HG03460 (cell line): Measurements from ENCODE around the gene FMO5.
A peak's percentile ranks its signal among the peaks of the same experiment; 100 is the strongest.
"Not testable (repeated sequence)": the region's sequence is repeated elsewhere in the genome, so short reads cannot be mapped to it uniquely, and the experiment has no call there.

Experiments used
- ATAC-seq: cut with Tn5 transposase; IDR thresholded peaks from one replicate; pipeline ENCODE4 v1.9.1; 2021; ENCODE audit not compliant: unreplicated experiment

FMO5 gene

DNA sequence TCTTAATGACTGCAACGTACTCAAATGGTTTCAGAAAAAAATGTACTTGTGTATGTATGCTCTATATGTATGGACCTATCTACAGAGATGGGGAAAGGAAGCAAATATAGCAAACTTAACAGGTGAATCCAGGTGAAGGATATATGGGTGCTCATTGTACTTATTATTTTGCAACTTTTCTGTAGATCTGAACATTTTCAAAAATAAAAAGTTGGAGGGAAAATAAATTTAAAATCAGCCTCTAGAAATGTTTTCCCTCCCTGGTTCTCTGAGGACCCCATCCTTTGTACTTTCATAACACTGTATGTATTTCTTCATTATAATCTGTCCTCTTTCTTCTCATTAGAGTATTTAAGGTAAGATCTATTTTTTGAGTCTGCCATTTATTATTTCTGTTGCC is 17.9 kb downstream of the FMO5 start:
- ATAC-seq, result no peak

DNA sequence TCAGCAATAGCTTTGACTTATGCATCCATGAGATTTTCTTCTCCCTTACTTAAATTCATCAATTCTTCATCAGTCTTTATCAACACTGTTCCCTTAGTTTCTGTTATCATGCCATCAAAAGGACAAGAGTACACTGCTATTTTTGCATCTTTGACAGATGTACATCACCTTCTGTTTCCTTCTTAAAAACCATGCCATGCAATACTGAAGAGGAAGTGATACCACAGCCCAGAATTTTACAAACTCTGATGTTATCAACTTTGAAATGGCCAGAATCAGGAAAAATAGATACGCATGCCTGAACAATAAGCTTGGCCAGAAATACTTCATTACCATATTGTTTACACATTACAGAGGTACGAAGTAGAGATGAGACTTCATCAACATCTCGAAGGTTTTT is 21.1 kb downstream of the FMO5 start:
- no peak for ATAC-seq

DNA sequence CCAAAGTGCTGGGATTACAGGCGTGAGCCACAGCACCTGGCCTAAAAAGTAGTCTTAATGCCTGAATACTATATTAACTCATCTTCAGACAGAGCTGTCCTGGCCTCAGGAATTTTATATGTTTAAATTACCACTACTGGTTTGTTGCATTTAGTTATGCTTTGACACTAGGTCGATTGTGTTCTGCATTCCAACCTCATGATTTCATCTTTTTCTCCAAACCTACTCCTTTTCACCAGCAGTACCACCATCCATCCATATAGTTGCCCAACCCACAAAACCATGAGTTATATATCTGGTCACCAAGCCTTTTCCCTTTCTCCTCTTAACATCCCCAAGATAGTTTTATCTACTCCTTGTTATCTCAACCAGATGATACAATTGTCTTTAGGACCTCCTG is 22.6 kb downstream of the FMO5 start:
- no peak for ATAC-seq

DNA sequence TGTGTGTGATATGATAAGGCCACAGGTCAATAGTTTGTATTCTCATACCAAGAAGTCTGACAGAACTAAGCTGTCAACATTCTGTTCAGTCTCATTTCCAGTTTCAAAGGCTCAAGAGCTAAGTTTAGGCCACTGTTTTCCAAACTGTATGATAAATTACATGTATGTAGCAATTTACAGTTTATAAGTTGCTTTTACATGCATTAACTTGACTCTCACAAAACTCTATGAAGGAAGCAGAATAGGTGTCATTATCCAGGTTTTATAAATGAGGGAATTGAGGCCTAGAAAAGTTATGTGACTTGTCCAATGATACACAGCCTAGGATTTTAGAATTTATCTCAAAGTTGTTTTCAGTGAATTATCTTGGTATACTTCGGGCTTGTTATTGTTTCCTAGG is 23.4 kb downstream of the FMO5 start:
- no peak for ATAC-seq

DNA sequence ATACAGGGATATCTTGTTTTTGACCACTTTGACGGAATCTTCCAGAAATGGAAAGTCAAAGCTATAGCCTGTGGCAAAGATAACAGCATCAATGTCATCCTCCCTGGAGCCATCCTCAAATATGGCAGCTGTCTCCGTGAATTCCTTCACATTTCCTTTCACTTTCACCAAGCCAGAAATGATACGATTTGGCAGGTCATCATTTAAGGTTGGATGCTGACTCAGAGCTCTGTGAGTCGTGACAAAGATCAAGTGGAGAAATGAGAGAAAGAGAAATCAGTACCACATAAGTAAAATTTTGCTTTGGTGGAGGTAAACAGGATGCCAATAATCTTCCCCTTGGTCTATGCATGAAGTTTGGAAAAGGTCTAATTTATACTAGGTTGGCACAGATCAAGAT is 23.9 kb downstream of the FMO5 start:
- ATAC-seq, result no peak

DNA sequence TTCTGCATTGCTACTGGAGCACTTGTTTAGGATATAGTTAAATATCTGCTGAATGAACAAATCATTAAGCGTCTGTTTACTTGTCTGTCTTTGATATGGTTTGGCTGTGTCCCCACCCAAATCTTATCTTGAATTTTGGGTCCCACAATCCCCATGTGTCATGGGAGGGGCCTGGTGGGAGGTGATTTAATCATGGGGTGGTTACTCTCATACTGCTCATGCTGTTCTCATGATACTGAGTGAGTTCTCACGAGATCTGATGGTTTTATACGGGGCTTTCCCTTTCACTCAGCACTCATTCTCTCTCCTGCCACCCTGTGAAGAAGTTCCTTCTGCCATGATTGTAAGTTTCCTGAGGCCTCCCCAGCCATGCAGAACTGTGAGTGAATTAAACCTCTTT is 27.8 kb downstream of the FMO5 start:
- ATAC-seq, result not testable (repeated sequence)

DNA sequence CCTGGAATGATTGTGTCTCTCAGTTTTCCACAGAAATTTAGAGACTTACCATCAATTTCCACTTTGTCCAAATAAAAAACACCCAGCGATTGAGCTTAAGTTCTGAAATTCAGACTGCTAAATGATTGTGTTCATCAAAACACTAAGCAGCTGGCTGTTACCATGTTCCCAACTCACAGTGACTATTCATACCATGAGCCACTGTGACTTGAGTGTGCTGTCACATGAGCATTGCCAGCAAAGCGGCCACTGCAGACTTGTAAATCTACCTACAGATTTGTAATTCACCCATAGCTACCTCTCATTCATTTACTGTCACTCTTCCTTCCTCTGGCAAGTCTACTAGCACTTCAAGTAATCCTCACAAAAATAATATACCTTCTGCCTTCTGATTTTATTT is 35.6 kb downstream of the FMO5 start:
- no peak for ATAC-seq

DNA sequence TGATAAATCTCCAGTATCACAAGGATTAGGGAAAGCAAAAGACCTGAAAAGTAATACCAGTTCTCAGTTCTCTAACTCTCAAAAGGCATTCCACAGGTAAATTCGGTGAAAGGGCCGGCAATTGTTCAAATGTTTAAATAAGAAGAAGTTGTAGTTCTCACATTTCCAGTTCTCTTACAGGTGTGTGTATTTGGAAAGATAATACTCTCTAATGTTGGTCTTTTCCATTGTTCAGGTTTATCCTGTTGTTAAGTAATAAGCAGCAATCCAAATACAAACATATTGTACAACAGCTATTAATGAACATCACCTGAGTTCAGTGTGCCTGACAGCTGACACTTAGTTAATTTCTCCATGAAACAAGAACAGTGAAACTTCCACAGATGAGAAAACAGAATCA is 39.7 kb downstream of the FMO5 start:
- ATAC-seq, result no peak

DNA sequence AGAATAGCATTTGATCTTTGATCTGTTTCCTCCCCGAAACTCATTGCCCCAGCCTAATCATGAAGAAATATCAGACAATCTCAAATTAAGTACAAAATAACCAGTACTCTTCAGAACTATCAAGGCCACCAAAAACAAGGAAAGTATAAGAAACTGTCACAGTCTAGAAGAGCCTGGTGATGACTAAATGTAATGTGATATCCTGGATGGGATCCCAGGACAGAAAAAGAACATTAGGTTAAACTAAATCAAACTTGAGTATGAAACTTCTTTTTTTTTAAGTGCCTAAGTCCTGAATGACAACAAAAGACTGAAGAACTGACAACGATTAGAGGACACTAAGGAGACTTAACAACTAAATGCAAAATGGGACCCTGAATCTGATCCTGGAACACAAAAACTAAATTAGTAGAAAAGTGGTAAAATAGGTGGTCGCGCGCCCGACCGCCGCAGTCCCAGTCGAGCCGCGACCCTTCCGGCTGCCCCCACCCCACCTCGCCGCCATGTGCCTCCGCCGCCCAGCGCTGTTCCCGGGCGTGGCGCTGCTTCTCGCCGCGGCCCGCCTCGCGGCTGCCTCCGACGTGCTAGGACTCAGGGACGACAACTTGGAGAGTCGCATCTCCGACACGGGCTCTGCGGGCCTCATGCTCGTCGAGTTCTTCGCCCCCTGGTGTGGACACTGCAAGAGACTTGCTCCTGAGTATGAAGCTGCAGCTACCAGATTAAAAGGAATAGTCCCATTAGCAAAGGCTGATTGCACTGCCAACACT is 47.3 kb downstream of the FMO5 start:
- ATAC-seq, result no peak

DNA sequence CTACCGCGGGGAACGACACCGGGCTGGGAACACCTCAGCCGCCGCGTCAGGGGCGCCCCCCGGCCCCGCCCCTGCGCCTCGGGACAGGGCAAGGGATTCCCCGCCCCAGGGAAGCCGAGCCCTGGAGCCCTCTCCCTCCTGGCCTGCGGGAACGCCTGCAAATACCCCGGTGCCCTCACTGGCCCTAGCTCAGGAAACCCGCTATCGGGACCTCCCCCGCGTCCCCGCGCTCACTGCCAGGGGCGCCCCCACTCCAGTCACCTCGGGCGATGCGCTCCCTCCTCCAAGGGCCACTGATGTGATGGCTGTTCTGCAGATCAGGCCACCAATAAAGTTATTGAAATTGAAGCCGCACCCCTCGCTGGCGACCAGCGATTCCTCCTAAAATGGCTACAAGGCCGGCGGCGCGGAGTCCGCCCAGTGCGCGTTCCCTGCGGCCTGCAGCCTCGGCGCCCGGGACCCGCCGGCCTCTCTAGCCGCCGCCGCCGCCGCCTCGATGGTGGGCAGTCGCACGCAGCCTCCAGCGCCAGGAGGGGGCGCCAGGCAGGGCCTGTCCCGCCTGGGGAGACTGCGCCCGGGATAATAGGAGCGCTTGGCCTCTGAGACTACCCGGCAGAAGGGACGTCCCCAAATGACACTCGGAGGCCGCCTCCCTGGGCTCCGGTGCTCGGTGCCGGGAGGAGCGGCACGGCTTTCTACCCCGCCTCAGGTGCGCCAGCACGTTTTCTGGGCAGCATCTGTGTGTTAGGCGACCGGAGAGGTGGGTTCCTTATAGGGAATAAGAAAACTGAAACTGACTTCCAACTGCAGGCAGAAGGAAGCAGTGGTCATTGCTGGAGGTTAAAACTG is 52.7 kb downstream of the FMO5 start, which contains the start of gene PRKAB2:
Gene PRKAB2 (minus strand): TSS at position 303 of the 849 bp plus-strand sequence. CDS start 326 bp downstream, outside the sequence.
- peak; percentile 82 for ATAC-seq

DNA sequence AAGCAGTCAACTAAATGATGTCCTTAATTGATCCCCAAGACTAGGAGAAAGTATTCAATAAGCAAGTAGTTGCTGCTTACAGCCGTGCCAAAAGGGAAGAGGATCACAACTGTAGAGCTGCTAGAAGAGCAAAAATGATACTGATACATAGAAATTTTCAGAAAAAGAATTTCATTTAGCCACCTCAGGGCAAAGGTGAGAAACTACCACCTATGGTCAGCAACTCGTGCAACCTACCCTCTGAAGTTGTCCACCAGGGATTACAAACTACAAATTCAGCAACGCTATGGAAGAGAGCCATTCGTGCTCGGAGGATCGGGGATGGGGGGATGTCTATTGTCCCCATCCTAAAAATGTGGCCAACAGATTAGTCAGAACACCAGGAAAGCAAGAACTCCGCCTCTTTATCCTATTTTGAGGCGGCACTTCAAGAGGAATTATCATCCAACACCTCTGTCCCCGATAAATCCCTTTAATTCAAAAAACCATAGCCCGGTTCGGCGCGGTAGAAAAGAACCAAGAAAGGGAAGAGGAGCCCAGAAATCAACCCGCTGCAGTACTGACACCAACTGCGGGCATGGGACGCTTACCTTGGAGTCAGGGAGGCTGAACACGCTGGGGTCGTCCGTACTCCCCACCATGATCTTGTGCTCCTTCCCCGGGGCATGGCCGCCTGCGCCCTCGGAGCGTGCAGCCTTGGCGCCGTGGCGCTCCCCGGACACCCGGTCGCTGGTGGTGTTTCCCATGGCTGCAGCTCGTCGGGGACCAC is 53.6 kb downstream of the FMO5 start:
- no peak for ATAC-seq

DNA sequence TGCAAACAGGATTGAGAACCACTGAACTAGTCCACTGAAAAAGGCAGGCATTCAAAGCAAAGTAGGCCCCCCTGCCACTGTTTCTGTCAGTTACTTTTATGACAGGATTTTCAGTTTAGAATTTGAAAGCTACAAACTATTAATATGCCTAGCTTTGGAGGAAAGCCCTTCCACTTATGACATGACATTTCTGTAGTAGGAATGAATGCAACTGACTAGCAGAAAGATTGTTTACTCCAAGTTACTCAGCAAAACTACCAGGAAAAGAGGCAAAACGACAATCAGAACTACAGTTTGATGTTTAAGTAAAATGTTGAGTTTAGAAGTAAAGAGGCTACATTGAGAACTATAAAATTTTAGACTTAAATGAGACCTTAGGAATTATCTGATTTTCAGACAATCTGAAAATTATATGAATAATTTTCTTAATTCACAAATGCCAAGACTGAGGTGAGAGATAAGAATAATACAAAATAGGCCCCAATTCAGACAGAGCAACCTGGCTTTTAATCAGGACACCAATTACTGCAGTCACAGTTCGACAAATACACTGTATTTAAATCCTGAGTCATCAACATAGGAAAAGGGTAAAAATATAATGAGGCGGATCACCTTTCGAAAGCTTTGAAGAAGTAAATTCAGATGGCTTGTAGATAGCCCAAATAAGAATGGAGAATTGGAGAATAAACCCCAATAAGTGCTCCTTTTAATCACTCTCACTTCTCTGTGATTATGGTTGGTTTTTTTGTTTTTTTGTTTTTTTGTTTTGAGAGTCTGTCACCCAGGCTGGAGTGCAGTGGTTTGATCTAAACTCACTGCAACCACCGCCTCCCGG is 55.1 kb downstream of the FMO5 start:
- ATAC-seq, result no peak

DNA sequence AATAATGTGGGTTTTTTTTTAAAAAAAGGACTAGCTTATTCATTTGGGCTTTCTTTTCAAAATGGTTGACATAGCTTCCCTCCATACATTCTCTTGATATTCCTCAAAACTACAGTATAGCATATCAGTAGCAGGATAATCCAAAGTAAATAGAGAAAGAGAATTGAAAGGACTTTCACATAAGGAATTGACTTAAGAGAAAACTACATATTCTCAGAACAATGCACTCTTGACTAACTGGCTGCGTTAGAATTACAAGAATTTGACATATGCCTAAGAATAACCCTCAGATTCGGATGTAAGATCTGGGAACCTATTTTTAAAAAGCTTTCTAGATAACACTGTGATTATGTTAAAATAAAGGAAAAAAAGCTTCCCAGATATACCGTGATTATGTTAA is 56.0 kb downstream of the FMO5 start:
- ATAC-seq, result no peak

DNA sequence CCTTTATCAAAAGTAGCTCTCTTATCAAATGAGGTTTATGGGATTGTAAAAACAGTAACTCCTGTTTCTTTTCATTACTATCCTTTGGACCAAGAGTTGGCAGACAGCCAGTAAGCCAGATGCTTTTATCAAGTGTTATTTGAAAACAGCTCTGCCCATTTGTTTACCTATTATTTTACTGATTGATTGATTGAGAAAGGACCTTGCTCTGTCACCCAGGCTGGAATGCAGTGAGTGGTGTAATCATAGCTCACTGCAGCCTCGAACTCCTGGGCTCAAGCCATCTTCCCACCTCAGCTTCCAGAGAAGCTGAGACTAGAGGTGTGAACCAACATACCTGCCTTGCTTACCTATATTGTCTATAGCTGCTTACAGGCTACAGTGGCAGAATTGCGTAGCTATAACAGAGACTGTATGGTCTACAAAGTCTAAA is 56.5 kb downstream of the FMO5 start:
- ATAC-seq, result no peak

DNA sequence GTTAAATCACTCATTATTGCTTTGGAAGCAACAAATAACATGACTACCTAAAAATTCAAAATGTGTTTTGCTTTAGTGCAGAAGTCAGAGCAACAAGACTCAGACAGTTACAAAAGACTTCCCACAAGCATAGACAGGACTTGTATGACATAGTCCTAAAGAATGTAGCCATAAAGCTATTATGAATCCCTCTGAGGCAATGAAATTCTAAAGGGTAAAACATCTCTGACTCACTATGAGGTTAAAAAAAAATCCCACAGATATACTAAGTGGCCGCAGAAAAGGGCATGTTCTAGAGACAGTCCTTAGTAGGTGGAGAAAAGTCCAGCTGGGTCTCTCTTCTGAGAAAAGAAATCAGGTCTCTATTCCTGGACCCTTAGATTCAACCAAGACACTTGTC is 57.8 kb downstream of the FMO5 start:
- no peak for ATAC-seq

DNA sequence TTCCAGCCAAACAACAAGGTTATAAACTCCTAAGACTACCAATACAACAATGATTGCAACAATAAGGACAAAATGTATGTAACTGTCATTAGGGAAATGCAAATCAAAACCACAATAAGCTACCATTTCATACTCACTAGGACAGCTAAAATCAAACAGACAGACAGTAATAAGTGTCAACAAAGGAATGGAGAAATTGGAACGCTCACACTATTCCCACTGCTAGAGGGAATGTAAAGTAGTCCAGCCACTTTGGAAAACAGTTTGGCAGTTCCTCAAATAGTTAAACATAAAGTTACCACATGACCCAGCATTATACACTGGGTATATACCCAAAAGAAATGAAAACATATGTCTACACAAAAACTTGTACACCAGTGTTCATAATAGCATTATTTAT is 62.1 kb downstream of the FMO5 start:
- ATAC-seq, result no peak

DNA sequence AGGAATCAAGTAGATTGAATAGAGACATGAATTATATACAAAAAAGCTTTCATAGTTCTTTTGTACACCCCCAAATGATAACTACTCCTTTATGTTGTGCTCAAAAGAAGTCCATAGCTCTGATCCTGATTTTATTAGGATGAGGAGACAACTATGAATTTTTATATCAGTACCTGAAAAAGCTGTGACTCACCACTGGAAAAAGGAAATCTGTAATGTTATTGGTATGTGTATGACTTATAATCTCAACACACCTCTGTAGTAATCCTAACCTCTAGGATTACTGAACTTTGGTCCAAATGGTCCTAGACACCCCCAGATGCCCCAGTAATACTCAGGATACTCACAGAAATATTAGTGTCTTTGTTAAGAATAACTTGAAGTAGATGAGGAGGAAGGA is 63.0 kb downstream of the FMO5 start:
- no peak for ATAC-seq

DNA sequence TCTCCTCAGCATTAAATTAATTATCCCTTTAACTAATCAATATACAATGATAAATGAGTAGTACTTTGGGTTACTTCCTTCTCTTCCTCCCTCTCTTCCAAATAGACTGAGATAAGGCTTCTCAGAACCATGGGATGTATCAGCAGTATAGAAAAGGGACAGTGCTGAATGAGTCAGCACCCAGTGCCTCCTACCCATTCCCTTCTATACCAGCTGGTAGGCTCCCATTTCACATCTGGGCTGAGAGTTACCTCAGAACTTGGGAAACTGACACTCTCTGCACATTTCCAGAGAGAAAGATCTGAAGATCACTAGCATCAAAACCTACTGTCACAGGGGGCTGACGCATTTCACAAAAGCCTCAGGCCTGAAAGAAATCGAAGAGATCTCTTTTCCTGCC is 68.0 kb downstream of the FMO5 start:
- ATAC-seq, result not testable (repeated sequence)

DNA sequence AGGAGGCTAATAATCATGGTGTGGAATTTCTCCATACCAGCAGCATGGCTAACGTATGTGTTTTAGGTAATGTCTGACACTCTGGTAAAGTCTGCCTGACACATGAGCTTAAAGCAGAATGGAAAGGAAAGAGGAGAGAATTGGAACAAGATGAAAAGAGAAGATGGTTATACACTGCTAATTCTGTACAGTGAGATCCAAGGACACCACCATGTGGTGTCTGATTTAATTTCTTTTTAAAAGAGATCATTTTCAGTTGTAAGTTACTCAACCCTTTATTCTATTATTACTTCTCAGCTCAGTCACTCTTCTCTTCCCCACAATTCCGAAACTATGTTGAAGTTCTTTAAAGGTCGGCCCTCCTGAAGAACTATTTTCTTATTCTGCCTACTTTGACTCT is 68.5 kb downstream of the FMO5 start:
- no peak for ATAC-seq

DNA sequence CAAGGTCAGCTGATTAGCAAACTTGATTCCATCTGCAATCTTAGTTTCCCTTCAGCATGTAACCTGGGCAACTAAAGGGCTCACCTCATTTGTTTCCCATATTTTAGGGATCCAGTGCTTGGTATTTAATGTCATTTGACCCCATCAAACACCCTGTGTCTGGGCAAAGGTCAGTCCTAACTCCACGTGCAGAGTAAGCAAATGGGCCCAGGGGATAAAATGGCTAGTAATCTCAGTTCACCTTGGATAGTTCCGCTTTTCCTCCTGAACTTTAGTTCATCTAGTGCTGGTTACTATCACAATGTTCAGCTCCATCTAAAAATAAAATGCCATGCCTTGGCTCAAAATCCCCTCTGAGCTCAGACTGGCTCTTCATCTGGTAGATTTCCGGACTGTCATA is 72.4 kb downstream of the FMO5 start:
- ATAC-seq, result no peak

DNA sequence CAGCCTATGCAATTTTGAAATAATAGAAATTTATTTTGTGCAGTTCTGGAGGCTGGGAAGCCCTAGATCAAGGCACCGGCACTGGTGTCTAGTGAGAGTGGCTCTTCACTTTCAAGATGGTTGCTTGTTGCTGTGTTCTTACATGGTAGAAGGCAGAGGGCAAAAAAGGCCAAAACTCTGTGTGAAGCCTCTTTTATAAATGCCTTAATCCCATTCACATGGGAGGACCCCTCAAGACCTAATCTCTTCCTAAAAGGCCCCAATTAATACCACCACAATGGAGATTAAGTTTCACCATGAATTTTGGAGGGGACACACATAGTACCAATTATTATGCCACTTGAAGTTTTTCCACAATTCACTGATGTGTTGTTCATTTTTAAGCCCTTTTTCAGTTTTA is 73.9 kb downstream of the FMO5 start:
- no peak for ATAC-seq
